ENCODE measurements around the gene AP2B1. TPM values are rescaled to one million over a fixed set of nuclear protein-coding genes. Genes with fewer than 3 reads are reported as not detected.
A peak's percentile ranks its signal among the peaks of the same experiment; 100 is the strongest.

AP2B1 gene
- total and polyA plus RNA-seq, 9 of the 15 experiments (the other 6 are each of a cell fraction or from before 2014, with no cell fraction given) = 60.1 to 287 (median 105) TPM

GRCh38 chr17:35578197-35578928, 8.8 kb upstream of the AP2B1 start, which contains the start of gene PEX12 (continued):
- no peak; the same call in 1 of the 2 replicates for TF ChIP-seq BRD4 (IDR thresholded peaks at IDR 0.05)
- peak; percentile 75 for TF ChIP-seq NEUROD1 (IDR thresholded peaks at IDR 0.05; ENCODE audit: borderline replicate concordance, low read depth, low read length, partially characterized antibody)
- TF ChIP-seq MYBL2 (IDR thresholded peaks at IDR 0.05; ENCODE audit: low read depth) = no peak
- no peak for TF ChIP-seq MYBL2 (CRISPR knock-in tag; IDR thresholded peaks at IDR 0.05; ENCODE audit: borderline replicate concordance)
- TF ChIP-seq KDM5B (IDR thresholded peaks at IDR 0.05; ENCODE audit: insufficient replicate concordance, low read depth, low read length) = peak; percentile 87
- TF ChIP-seq ZNF398 (CRISPR knock-in tag; IDR thresholded peaks at IDR 0.05) = no peak
- TF ChIP-seq CCNT2 (IDR thresholded peaks at IDR 0.05; ENCODE audit: borderline replicate concordance, extremely low read depth, insufficient read length, low read depth, low read length) = peak; percentile 15
- TF ChIP-seq ZNF76 (CRISPR knock-in tag; IDR thresholded peaks at IDR 0.05; ENCODE audit: borderline replicate concordance) = no peak; the same call in 1 of the 2 replicates
- no peak for TF ChIP-seq MAFK (IDR thresholded peaks at IDR 0.05; ENCODE audit: low read length)
- no peak for TF ChIP-seq TARDBP (IDR thresholded peaks at IDR 0.05)
- TF ChIP-seq GTF2A2 (tag; IDR thresholded peaks at IDR 0.05) = no peak
- no peak for TF ChIP-seq CHD4 (IDR thresholded peaks at IDR 0.05; ENCODE audit: insufficient read depth, insufficient replicate concordance, low read depth, low read length, poor library complexity, severe bottlenecking)
- no peak for TF ChIP-seq THRB (CRISPR knock-in tag; conservative IDR thresholded peaks at IDR 0.05)
- TF ChIP-seq ERF (CRISPR knock-in tag; IDR thresholded peaks at IDR 0.05) = no peak
- no peak for TF ChIP-seq KLF6 (CRISPR knock-in tag; IDR thresholded peaks at IDR 0.05; ENCODE audit: borderline replicate concordance)
- TF ChIP-seq ZBTB5 (IDR thresholded peaks at IDR 0.05) = no peak
- TF ChIP-seq MED1 (CRISPR knock-in tag; IDR thresholded peaks at IDR 0.05; ENCODE audit: borderline replicate concordance) = no peak
- TF ChIP-seq EWSR1 (IDR thresholded peaks at IDR 0.05; ENCODE audit: borderline replicate concordance, low read depth, partially characterized antibody) = no peak
- TF ChIP-seq ARID3B (CRISPR knock-in tag; IDR thresholded peaks at IDR 0.05; ENCODE audit: borderline replicate concordance) = no peak
- no peak for TF ChIP-seq ZNF224 (CRISPR knock-in tag; IDR thresholded peaks at IDR 0.05)
- no peak for TF ChIP-seq NFE2 (IDR thresholded peaks at IDR 0.05; ENCODE audit: low read depth)

All from K562 (cell line).